GM03348 (cell line): ENCODE data around the gene ADORA1.

Experiments used
- DNase-seq: peaks from one replicate; pipeline ENCODE4 v3.0.0; 2012; ENCODE audit warnings: low spot score

ADORA1 gene

DNA sequence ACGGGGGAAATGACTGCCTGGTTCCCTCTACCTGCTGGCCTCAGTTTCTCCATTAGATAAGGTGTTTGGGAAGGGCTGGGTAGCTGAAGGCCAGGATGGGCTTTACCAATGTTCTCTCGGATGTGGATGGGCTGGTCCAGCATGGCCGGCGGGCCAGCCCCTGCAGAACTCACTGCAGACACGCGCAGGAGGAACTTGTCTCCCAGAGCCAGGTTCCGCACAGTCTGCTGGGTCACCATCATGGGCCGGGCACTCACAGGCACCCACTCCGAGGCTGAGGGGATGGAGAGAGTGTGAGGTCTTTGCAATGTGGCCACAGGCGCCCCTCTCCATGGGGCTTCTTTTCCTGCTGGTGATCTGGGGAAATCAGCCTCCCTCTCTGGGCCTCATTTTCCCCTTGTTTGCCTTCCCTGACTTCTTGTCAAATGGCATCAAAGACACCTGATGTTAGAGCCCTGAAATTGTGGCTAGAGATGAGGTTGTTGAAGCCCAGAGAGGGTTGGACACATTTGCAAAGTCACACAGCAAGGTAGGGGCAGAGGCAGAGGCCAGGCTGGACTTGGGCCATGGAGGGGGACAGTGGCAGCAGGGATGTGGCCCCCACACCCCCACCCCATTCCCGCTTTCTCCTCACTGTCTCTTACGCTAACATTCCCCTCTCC, 46.9 kb downstream of the ADORA1 start:
- DNase-seq: no peak

DNA sequence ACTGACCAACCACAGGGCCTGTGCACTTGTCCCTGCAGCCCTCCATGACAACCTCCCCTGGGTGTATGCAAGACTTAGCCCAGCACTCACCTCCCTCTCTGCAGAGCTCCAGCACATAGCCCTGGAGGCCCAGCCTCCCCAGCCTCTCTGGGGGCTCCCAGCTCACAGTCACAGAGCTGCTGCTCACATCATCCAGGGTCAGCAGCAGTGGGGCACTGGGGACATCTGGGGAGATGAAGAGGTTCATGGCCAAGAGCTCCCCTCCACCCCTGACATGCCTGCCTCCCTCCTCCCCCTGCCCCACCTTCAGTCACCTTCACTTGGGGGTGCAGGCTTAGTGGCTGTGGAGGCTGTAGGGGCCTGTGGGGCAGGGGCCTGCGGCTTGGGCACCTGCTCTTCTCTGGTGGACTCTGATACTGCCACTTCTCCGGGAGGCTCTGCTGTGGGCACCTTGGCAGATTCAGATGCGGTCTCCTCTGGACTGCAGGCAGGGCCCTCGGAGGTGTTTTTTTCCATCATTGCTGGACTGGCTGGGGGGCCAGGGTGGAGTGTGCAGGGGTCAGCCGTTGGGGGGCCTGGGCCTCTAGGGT, 47.8 kb downstream of the ADORA1 start, which contains the start of gene MYBPH:
TSS of gene MYBPH (minus strand) at position 590 of the 590 bp plus-strand sequence. CDS start at position 519, 71 bp downstream.
- DNase-seq: no peak

DNA sequence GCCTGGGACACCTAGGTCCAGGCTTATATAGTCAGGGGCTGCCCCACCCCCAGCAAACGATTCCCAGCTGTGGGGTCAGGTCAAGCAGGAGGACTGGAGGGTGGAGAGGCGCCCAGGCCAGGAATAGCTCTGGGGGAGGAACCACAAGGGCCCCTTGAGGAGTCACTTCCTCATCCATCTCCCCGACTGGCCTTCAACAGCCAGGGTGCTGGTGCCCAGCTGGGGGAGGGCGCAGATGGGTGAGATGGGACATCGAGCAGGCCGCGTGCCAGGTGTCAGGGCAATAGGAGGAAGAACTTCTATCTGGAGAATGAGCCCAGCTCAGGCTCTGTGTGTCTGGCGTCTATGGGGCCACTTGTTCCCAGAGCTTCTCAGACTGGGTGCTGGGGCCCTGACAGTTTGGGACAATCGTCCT, 48.3 kb downstream of the ADORA1 start:
- DNase-seq: peak; percentile 36

DNA sequence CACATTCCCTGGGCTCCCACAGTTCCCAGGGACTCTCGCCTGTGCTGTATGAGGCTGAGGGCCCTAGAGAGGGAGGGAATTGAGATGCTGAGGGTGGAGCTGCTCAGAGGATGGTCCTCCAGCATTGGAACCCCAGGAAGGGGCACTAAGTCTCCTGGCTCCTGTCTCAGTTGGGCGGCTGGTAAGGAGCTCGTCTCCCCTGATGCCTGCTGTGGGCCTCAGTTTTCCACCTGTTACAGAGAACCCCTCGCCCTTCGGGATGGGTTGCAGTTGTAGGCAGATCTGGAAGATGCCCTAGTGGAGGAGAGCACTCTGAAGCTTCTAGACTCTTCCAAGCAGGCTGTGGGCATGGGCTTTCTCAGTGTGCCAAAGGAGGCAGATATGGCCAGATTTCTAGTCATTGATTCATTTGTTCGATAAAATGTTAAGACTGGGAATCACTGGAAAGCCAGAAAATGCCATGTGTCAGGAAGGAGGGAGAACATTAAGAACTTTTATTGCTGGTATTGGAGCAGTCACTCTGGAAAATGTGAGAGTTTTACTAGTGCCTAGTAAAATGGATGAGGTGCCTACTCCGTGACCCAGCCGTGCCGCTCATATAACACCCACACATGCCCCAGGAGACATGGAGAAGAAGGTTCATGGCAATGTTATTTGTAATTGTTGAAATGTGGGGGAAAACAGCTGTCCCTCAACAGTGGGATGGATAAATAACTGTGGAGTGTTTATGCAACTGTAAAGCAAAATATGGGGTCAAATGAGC, 48.9 kb downstream of the ADORA1 start:
- DNase-seq: no peak

DNA sequence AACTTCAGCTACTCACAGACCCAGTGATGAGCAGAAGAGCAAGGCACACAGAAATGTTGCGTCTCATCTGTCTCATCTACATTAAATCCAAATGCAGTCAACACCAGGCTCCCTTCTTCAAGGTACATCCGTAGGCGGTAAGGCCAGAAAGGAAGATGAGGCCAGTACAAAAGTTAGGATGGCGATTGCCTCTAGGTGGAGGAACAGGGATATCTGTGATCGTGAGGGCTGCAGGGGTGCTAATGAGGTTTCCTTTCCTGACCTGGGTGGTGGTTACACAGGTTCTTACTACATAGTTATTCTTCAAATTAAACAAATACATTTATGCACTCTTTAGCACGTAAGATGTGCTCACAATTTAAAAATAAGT, 49.5 kb downstream of the ADORA1 start:
- no peak for DNase-seq

DNA sequence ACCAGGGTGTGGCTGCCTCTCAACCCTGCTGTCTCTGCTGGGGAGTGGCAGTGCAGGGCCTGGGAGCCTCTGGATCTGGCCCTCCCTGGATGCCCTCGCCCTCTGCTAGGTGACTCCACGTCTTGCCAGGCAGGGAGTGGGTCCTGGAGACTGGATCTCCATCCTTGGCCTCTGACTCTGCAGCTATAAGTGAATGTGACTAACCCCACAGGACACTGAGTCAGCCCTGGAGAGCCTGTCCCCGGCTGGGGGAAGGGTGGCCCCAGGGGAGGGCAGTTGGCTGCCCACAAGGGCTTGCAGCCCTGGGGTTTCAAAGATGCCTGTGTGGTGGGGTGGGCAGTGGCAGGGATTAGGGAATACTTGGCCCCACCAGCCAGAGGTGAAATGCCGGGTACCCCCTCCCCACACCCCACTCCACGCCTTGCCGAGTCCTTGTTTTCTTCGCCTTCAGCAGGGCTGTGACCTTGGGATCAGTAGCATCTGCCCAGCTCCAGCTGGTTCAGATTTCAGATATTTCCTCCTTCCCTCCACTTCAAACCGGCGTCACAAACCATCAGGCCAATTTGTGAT, 50.0 kb downstream of the ADORA1 start:
- DNase-seq: peak; percentile 76

DNA sequence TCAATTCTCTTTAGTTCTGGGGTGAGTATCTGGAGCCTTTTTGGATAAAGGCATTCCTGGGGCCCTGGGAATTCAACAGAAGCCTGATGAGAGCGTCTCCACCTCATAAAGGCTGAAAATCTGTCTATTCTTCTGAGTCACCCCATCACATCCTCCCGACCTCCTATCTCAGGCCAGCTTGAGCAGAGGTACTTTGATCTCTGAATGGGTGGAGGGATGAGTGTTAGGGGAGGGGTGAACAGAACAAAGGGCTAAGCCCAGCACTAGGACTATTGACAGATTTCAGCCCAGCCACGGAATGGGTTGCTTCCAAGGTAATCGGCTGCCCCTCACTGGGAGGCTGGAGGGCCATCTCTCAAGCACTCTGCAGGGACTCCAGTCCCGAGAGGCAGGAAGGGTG, 50.6 kb downstream of the ADORA1 start:
- peak; percentile 45 for DNase-seq

DNA sequence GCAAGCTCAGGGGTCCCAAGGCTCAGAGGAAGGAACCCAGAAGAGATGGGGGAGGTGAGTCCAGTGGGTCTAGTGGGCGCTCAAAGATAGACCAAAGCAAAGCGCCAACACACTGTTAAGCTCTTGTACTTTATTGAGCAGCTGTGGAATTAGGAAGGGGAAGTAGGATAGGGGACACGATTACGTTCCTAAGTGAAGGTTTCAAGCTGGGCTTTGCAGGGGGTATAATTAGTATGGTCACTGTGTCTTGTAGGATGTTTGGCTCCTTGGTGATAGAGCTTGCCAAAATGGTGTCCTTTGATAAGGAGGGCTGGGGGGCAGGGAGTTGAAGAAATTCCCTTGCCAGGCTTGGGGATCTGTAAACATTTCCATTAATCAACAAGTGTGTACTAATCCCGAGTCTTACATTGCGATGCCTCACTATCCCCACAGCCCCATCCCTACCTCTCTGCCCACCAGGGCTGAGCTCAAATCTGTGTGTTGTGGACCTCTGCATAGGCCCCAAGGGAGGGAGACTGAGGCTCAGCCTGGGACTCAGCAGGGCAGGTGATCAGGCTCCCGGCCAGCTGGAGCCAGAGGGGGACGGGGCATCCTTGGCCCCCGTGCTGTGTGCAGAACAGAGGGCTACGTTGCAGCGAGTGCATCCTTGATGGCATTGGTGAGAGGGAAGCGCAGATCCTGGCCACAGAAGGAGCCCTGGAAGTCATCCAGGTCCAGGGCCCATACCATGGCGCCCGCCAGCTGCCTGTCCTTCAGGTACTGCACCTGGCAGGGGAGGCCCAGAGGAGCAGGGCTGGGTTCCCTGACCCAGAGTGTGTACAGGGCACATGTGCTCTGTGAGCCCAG, 51.5 kb downstream of the ADORA1 start:
- no peak for DNase-seq

DNA sequence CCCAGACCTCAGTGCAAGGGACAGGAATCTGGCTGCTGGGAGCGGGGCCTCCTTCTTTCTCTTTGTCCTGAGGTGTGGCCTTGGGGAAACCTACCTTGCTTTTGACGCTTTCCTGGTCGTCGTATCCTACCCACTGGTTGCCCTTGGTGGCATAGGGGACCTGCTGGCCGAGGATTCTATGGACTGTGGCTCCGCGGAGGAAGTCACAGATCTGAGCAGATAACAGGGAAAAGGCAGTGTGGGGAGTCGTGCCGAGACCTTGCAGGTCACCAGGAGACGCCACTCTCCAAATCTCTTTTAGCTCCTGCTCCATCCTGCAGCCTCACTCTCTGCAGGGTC, 52.1 kb downstream of the ADORA1 start:
- no peak for DNase-seq

DNA sequence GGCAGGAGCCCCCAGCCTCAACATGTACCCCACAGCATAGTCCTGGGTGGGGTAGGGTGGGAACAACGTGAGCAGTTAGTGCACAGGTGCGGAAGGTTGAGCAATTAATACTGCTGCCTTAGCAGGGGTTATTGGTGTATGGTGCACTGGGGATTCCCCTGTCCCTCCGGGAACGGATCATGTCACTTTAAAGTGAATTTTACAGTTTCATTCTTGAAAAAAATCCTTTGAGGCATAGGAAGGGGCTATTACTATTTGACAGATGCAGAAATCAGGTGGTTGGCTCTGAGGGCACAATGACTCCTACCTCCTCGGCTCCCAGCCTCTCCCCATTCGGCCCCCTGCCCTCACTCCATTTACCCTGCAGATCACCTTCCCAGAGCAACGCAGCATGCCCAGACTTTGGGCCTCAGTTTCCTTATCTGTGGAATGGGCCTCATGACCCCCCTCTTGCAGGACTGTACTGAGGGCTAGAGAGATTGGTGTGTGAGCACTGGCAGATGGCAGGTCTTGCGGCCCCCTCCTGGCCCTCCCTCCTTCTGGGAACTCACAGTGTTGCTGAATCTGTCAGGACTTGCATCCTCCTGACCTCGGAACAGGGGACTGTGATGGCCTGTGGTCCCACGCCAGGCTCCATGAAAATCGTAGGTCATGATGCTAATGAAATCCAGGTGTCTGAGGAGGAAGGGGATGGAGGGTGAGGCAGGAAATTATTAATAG, 53.2 kb downstream of the ADORA1 start:
- no peak for DNase-seq

DNA sequence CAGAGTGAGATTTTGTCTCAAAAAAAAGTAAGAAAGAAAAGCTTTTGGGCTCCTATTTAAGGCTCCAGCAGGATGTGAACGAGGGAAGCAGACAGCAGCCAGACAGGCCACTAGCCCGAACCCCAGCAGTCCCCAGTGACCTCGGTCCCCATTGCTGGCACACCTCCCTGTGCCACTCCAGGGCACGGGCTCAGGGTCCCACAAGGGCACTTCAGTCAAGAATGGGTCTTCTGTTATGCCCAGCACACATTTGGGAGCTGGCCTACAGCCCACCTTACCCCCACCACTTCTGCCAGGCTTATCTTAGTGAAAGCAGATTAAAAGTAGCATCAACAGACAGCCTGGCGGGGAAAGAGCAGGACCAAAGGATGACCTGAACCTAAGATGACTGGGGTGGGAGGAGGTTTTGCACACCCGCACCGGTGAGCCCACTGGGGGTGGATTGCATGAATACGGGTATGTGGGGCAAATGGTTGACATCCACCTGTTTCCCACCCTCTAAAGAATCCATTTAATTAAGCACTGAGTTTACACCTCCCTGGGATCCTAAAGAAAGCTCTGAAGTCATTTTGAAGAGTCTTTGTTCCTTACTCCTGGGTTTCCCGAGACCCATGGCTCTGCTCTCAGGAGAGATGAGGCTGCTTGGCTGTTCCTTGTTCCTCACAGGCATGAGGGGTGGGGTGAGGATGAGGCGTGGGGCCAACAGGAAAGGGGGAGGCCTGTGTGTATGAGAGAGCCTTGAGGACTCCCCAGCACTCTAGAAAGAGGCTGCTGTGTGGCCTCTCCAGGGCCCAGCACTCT, 54.3 kb downstream of the ADORA1 start:
- DNase-seq: no peak

DNA sequence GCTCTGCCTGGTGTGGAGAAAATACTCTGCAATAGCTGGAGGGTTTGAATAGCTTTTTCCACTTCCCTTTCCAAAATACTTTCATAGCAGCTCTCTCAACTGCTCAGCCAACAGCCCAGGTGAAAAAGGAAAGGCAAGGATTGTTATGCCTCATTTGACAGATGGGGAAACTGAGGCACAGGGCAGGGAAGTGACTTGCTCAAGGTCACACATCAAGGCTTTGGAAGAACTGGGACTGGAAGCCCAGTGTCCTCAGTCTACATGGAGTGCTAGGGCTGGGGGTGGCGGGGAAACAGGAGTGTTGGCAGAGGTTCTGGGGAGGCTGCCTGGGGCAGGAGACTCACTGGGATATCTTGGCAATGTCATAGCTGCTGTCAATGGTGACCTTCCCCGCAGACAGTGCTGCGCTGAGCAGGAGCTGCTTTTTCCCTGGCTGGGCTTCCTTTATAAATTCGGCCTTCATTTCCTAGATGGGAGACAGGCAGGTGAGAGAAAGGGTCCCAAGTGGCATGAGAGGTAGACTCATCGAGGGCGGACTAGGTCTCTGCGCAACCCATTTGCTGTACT, 54.9 kb downstream of the ADORA1 start:
- no peak for DNase-seq

DNA sequence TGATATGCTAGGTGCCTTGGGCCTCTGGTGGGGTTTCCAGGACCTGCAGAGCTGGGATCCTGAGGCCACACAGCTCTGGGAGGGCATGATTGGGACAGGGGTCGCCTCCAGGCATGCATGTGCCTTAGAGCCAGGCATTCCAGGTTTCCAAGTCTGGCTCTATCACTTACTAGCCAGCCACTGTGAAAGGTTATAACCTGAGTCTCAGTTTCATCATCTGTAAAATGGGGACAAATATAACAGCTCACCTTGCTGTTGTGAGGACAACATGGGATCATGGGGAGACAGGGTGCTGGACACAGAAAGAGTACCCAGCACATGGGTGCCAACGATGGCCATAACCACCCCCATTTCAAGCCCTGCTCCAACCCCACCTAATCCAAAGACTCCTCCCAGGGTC, 56.3 kb downstream of the ADORA1 start:
- no peak for DNase-seq

DNA sequence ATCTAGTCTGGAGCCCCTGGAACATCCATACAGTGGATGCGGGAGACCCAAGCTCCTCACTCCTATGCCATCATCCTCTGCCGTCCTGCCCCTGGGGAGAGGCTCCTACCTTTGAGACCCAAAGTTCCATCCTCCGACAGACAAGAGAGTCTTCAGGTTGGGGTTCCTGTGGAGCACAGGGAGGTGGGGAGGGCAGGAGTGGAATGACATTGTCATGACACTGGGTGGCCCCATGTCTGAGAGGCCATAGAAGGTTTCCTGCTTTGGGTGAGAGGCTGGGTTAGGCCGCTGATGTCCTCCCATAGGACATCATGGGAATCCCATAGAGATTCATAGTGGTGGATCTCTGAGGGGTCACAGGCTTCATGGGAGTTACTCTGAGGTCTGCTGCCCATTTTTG, 56.9 kb downstream of the ADORA1 start:
- DNase-seq: no peak

DNA sequence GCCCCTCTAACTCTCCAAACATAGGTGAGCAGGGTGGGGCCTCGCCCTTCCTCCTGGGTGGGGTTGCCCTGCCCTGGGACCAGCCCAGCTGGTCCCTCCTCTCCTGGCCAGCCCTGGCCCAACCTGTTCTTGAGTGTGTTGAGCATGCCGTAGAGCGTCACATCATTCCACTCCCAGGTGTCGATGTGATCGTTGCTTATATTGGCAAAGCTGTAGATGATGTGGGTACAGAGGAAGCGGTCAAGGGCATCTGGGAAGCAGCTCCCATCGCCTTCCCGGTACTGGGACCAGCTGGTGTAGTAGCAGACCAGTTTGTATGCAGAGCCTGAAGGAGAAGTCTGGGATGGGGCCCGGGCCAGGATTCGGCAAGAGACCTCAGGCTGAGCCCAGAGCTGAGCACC, 57.5 kb downstream of the ADORA1 start:
- no peak for DNase-seq

DNA sequence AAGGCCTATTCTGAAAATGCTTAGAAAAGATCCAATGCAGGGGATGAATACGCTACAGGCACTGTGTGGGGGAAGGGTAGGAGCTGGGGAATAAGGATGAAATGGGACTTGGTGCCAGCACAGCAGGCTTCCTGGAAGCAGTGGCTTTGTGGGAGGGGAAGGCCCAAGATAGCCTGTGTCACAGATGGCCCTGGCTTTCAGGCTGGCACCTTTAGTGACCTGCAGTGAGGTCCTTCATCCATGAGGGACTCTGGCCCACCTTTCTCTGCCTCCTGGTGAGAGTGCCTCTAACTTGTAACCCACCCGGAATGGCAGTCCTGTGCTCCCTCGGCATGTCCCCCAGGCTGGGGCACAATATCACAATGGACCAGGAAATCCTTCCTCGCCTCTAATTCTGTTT, 58.1 kb downstream of the ADORA1 start:
- no peak for DNase-seq

DNA sequence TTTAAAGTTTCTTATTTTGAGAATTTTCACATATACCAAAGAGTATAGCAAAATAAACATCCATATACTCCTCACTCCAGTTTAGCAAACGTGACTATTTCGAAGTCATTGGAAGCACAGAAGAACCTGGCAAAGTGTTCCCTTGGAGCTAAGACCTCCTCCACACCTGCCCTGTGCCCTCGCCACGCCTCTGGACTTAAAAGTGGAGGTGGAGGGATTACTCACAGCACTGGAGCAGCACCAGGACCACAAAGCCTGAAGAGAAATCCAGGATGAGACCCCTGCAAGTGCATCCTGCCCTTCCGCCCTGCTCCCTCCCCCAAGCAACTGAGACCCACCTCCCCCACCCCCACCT, 58.5 kb downstream of the ADORA1 start:
- DNase-seq: no peak

DNA sequence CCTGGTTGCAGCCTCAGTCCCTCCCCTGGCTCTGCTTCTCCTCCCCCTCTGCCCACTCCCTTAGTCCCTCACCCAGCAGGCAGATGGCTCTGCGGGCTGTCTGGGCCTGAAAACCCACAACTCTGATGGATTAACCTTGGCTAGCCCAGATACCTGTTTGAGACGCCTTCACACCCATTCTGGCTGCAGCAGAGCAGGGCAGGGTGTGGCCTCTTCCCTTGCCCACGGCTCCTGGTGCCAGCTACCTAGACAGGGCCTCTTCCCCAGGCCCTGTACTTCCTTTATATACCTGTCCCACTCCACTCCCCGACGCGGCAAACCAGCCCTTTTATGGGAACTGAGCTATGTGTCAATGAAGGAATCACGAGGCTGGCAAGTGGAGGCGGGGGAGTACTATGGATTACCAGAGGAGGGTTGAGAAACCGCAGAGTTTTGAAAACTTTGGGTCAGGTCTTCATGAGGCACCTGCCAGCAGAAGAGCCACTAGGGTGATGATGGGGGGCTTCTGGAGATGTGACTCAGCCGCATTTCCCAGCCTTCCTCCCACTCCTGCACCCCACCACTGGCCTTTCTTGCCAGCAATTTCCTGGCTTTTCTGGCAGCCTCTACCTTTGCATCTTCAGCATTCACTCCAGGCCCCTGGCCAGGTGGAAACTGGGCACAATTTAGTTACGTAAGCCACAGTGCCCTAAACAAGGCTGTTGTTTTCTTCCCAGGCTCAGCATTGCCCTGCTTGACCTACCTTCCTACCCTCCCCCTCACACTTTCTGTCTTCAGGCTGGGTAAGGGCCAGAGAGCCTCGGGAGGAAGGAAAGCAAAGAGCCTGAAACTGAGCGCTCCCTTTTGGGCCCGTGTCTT, 59.1 kb downstream of the ADORA1 start, which contains the start of gene CHI3L1:
TSS of gene CHI3L1 (minus strand) at position 259 of the 858 bp plus-strand sequence. CDS start at position 178, 81 bp downstream.
- DNase-seq: no peak

DNA sequence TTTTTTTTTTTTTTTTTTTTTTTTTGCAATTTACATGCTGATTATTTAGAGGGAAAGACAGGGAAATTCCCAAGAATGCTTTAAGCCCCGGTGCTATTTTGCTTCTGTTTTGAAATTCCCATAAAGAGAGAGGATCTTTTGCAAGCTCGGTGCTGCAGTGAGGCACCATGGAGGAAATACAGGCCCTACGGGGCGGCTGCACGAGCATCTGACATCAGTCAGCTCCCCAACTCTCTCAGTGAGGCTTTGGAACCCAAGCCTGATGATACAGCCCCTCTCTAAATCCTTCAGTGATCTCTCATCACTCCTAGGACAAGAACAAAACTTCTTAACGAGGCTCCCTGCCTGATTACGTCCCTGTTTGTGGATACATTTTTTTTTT, 59.8 kb downstream of the ADORA1 start:
- DNase-seq: no peak
